Testis (tissue), 3 donors: ENCODE data around the gene UBR7. TPM values are rescaled to one million over a fixed set of nuclear protein-coding genes. Genes with fewer than 3 reads are reported as not detected.
"Not testable (repeated sequence)": the region's sequence is repeated elsewhere in the genome, so short reads cannot be mapped to it uniquely, and the experiment has no call there.

Experiments used
- DNase-seq: peaks from one replicate; pipeline ENCODE4 v3.0.0-alpha.2; 2019
- H3K27ac ChIP-seq, 2 donors: fragments of 200-600 bp; sonication (generic); one replicate each; pipeline ENCODE4 v1.5.1; 2019
- H3K27me3 ChIP-seq: fragments of 200-600 bp; sonication (generic); one replicate; pipeline ENCODE4 v1.5.1; 2019
- H3K36me3 ChIP-seq: fragments of 200-600 bp; sonication (generic); one replicate; pipeline ENCODE4 v1.5.1; 2017; ENCODE audit warnings: low read depth; ENCODE audit errors: missing control alignments
- H3K4me1 ChIP-seq: fragments of 200-600 bp; sonication (generic); one replicate; pipeline ENCODE4 v1.5.1; 2019
- H3K4me3 ChIP-seq, 2 donors: fragments of 200-600 bp; sonication (generic); one replicate each; pipeline ENCODE4 v1.5.1; 2017 to 2019
- H3K9me3 ChIP-seq: fragments of 200-600 bp; sonication (generic); one replicate; pipeline ENCODE4 v1.5.1; 2017
- CTCF ChIP-seq, 3 experiments: fragments of 450-650 bp in 2 of 3; fragments of 200-600 bp in 1 of 3; sonication (generic) in 1 of 3; IDR thresholded peaks; one replicate each; pipeline ENCODE4 v1.5.1; 2016 to 2019; ENCODE audit warnings: antibody characterized with exemption in 3 of 3, mild to moderate bottlenecking in 2 of 3, moderate library complexity in 1 of 3
- POLR2A ChIP-seq: fragments of 450-650 bp; IDR thresholded peaks from one replicate; pipeline ENCODE4 v1.6.1; 2017; ENCODE audit warnings: antibody characterized with exemption, mild to moderate bottlenecking, moderate library complexity
- WGBS, 2 donors: methylation state at CpG; one replicate each; pipeline ENCODE4 v1.1.5; 2018; 5-methylcytosine and 5-hydroxymethylcytosine counted together
- intact Hi-C: fragments of 100-400 bp; cut with DNase I; formaldehyde crosslinking; loops from one replicate; pipeline ENCODE4 v1.15.1; 2023; ENCODE audit warnings: low total_unique reads
- polyA plus RNA-seq: library from polyadenylated mRNA; stranded (reverse); fragments of 350-450 nt; fragmentation: Illumina TruSeq; extraction: RNeasy Lipid Tissue Mini Kit (QIAGEN cat#74804); gene quantifications from one replicate; pipeline ENCODE4 v1.2.3, GENCODE V29; 2014; ENCODE audit warnings: low read depth, low replicate concordance; ENCODE audit not compliant: insufficient read depth
- total RNA-seq, 2 donors: library from RNA; depleted of rRNA; stranded (reverse); fragments of >200 nt; gene quantifications; one replicate each; pipeline ENCODE4 v1.2.3, GENCODE V29; 2016

Gene UBR7
- total and polyA plus RNA-seq, 3 donors from 2014 or later: 35.5 to 50.5 (median 36.1) TPM

- DNase-seq: peak; percentile 44
- no peaks in the 10 kb centered on the region for H3K9me3 ChIP-seq
- no peaks in the 10 kb centered on the region for H3K27me3 ChIP-seq
- no peaks in the 10 kb centered on the region for H3K36me3 ChIP-seq
- intact Hi-C loops: no loop called here
- H3K4me1 ChIP-seq: no peaks in the 10 kb centered on the region
- no peak for TF ChIP-seq CTCF (IDR thresholded peaks at IDR 0.05)
- H3K4me3 ChIP-seq: no peak overlapping the region
- no peak overlapping the region for H3K27ac ChIP-seq
- WGBS, 2 donors: 41 to 43% methylated on average over 8 to 10 of the region's 10 CpGs
Observed at GRCh38 chr14:93173943-93174395, 33.1 kb upstream of the UBR7 start.

- DNase-seq, H3K27ac ChIP-seq, intact Hi-C loops, H3K27me3 ChIP-seq, H3K4me1 ChIP-seq, H3K9me3 ChIP-seq, H3K4me3 ChIP-seq, H3K36me3 ChIP-seq: not testable (repeated sequence)
- WGBS, 2 donors: 83 to 87% methylated on average over 5 of the region's 5 CpGs
Observed at GRCh38 chr14:93174731-93175130, 32.3 kb upstream of the UBR7 start.

GRCh38 chr14:93175492-93175891, 31.6 kb upstream of the UBR7 start:
- no peak overlapping the region for H3K27ac ChIP-seq
- WGBS, 2 donors: 68 to 75% methylated on average over 6 of the region's 6 CpGs

GRCh38 chr14:93183596-93184317, 23.3 kb upstream of the UBR7 start:
- Histone ChIP-seq H3K27ac (peak overlapping the region; percentile 95 to 96), H3K36me3 (no peaks in the 10 kb centered on the region), H3K27me3 (no peaks in the 10 kb centered on the region), H3K4me1 (peaks cover 19% of the 10 kb centered on the region), H3K9me3 (no peaks in the 10 kb centered on the region), H3K4me3 (peak overlapping the region; percentile 95 to 98)
- TF ChIP-seq POLR2A (no peak), CTCF (IDR thresholded peaks at IDR 0.05) (no peak)
- 36 to 37% methylated on average over 15 to 17 of the region's 17 CpGs for WGBS, 2 donors
- intact Hi-C loops: no loop called here
- DNase-seq: peak; percentile 5

More at GRCh38 chr14:93175492-93175891, 31.6 kb upstream of the UBR7 start:
- H3K27me3 ChIP-seq: no peaks in the 10 kb centered on the region
- DNase-seq: no peak
- no peaks in the 10 kb centered on the region for H3K9me3 ChIP-seq
- intact Hi-C loops: no loop called here
- no peaks in the 10 kb centered on the region for H3K36me3 ChIP-seq
- TF ChIP-seq POLR2A (no peak), CTCF (IDR thresholded peaks at IDR 0.05) (no peak)
- H3K4me3 ChIP-seq: no peak overlapping the region
- no peaks in the 10 kb centered on the region for H3K4me1 ChIP-seq

GRCh38 chr14:93184391-93185348, 22.4 kb upstream of the UBR7 start, which contains the start of the genes LYSET and MOAP1:
Gene LYSET, plus strand, starts transcription at chr14:93185317. Its CDS starts 89 bp downstream, at chr14:93185406.
Gene MOAP1, minus strand, starts transcription at chr14:93184897. Its CDS starts 655 bp downstream, at chr14:93184242.
- DNase-seq: peak; percentile 91
- intact Hi-C loops: no loop called here
- TF ChIP-seq POLR2A (no peak), CTCF (IDR thresholded peaks at IDR 0.05) (no peak)

More at GRCh38 chr14:93184391-93185348, 22.4 kb upstream of the UBR7 start, which contains the start of the genes LYSET and MOAP1:
- Histone ChIP-seq H3K27ac (peak within 1 kb of the TSS; percentile 95 to 96), H3K36me3 (no peaks in the 10 kb centered on the region), H3K4me1 (peaks cover 19% of the 10 kb centered on the region), H3K27me3 (no peaks in the 10 kb centered on the region), H3K4me3 (peak within 1 kb of the TSS; percentile 95 to 98), H3K9me3 (no peaks in the 10 kb centered on the region)
- 0% methylated on average over 21 to 68 of the region's 124 CpGs for WGBS, 2 donors
